GM18951 (cell line): Measurements from ENCODE around the gene ALDH9A1.
"Not testable (repeated sequence)": the region's sequence is repeated elsewhere in the genome, so short reads cannot be mapped to it uniquely, and the experiment has no call there.

Source experiments
- POLR2A ChIP-seq: IDR thresholded peaks from 4 replicates; pipeline ENCODE4 v1.6.1; 2011; ENCODE audit warnings: mild to moderate bottlenecking; ENCODE audit not compliant: insufficient read length, insufficient read depth; ENCODE audit errors: extremely low read depth
- in situ Hi-C: fragments of 300-500 bp; cut with MboI; formaldehyde crosslinking; loops from one replicate; pipeline ENCODE4 v1.12.0; 2022; ENCODE audit warnings: low sequenced_read_pairs, mixed read lengths, inconsistent platforms; ENCODE audit not compliant: unreplicated experiment

Gene ALDH9A1

DNA sequence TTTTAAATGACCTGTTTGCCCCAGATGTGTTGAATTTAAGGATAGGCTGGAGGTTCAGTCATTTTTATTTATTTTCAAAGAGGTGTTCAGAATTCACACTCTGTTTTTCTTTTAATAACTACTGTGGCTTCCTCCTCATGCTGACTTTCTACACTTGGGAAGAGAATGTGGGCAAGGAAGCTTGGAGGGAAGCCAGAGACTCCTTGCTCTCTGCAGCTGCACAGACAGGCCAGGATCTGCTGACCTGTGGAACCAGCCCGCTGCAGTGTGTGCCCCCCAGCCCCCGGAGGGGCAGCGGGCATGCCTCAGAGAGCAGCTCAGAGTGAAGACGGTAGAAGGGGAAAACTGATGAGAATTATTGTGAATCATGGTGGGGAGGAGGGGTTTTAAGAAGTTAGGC is 50.4 kb downstream of the ALDH9A1 start:
- in situ Hi-C loops: no loop called here
- no peak for TF ChIP-seq POLR2A

- no peak for TF ChIP-seq POLR2A
- in situ Hi-C loops: no loop called here
These were observed 50.8 kb downstream of the ALDH9A1 start for GRCh38 chr1:165647517-165647916.

DNA sequence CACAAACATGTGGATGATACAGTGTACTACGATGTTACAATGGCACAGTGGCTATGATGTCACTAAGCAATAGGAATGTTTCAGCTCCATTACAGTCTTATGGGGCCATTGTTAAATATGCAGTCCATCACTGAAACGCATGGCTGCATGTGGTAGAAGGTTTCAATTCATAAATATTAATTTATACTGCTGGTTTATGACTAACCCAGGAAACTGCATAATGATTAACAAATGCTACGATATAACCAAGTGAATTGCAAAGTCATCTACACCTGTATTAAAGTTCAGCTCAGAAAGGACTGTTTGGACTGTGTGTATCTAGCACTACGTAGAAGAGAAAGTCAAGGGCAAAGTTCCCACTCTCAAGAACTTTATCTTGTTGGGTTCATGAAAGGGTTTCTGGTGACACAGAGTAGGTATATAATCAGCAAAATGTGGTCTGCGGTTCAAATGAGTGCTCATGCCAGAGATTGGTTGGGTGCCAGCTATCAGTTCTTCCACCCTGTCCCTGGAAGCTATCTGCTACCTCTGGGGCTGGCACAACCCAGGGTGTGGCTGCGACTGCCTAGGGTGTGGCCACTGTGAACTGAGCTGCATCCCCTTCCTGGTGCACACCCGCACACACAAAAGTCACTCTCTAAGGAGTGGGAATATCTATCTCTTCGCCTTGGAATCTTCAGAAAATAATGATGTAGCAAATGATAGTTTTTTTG is 52.6 kb downstream of the ALDH9A1 start:
- in situ Hi-C loops: no loop called here
- no peak for TF ChIP-seq POLR2A

GRCh38 chr1:165644064-165644735 is 54.2 kb downstream of the ALDH9A1 start:
- TF ChIP-seq POLR2A: no peak
- in situ Hi-C loops: no loop called here

- in situ Hi-C loops: no loop called here
- TF ChIP-seq POLR2A: no peak
These were observed 57.0 kb downstream of the ALDH9A1 start for GRCh38 chr1:165641231-165641987.

GRCh38 chr1:165639821-165640623 is 58.3 kb downstream of the ALDH9A1 start:
- in situ Hi-C loops: no loop called here
- no peak for TF ChIP-seq POLR2A

DNA sequence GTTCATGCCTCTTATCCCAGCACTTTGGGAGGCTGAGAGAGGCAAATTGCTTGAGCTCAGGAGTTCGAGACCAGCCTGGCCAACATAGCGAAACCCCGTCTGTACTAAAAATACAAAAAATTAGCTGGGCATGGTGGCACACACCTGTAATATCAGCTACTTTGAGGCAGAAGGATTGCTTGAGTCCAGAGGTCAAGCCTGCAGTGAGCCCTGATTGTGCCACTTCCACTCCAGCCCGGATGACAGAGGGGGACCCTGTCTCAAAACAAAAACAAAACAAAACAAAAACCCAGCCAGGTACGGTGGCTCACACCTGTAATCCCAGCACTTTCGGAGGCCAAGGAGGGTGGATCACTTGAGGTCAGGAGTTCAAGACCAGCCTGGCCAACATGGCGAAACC is 60.2 kb downstream of the ALDH9A1 start:
- in situ Hi-C loops: not testable (repeated sequence)

DNA sequence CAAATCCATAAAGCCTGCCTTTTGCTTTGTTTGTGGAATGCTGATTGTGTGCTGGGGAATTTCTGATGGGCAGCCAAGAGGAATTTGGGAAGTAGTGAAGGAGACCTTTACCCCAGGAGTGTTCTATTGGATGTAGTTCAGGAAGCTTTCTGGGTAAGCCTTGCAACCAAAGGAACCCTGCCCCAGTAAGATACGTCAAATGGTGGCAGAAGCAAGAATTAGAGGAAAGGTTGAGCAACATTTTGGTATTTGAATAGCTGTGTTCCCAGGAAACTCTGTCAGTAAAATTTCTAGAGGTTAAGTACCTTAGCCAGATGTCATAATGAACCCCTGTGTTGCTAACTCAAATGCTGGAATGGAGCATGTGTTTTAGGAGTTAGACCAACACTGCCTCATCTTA is 60.9 kb downstream of the ALDH9A1 start:
- in situ Hi-C loops: no loop called here
- TF ChIP-seq POLR2A: no peak

DNA sequence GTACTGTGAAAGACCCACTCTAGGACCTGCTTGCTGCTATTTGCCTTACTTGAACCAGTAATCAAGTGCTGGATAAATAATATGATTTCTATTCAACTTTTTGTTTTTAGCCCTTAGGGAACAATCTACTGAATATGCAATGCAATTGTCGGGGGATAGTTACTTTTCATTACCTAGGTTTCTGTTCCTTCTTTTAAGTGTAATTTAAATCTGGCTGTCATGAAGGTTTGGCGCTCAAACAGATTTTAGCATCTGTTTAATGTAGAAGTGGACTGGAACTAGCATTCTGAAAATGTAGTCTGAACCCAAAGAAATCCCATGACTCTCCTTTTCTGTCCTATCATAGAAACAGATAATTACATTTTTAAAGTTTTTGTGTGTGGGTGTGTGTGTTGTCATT is 62.5 kb downstream of the ALDH9A1 start:
- in situ Hi-C loops: no loop called here
- no peak for TF ChIP-seq POLR2A

DNA sequence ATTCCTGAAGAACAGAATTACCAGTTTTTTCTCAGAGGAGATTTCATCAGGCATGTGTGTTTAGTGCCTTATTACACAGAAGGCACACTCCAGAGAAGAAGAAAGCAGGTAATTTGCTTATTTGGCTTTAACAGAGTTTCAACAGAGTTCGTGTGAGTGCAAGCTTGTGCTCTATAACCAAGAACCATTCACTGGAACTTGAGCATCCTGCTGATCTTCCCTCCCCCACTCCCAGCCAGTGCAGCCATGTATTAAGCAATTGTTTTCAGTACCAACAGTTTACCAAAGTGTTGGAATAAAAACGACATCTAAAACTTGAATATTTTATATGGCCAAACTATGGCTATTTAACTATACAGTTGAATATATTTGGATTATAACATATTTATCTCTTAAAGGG is 63.0 kb downstream of the ALDH9A1 start:
- in situ Hi-C loops: no loop called here
- no peak for TF ChIP-seq POLR2A

GRCh38 chr1:165634154-165634921 is 64.0 kb downstream of the ALDH9A1 start:
- in situ Hi-C loops: no loop called here
- TF ChIP-seq POLR2A: no peak

DNA sequence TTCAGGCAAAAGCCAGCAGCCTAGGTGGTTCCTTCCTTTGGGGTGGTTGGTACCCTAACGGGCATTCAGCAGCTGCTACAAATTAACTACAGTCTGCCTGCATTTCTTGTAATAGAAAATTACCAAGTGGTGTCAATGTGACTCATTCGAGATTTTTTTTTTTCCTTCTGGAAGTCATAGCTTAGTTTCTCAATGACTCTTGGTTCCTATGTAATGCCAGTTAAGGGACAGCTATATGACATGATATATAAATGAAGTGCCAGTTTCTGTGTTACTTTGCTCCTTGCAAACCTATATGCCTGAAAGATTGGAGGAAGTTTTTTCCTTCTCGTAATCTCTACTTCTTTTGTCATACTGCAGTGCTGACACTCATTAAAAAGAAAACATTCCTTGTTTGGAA is 64.7 kb downstream of the ALDH9A1 start:
- TF ChIP-seq POLR2A: no peak
- in situ Hi-C loops: no loop called here
